ENCODE data around the gene KRT33B.
"Not testable (repeated sequence)": the region's sequence is repeated elsewhere in the genome, so short reads cannot be mapped to it uniquely, and the experiment has no call there.

The KRT33B gene

DNA sequence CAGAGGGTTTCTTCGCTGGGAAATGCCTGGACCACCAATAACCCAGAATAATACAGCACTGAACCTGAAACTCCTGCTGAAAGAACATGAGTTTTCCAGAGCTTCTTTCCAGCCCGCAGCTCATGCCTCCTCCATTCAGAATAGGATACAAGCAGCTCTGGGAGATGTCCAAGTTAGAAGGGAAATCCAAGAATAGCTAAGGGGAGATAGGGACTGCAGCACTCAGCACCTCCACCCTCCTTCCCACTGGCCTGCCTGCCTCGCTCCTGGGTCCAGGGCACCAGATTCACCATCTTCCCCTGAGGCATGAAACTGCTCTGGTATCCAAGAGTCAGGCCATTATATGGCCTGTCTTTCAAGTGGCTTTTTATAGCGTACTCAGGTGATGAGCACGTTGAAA, 23.7 kb upstream of the KRT33B start:
- no peak for DNase-seq

GRCh38 chr17:41392278-41392677, 22.7 kb upstream of the KRT33B start:
- no peak for DNase-seq

DNA sequence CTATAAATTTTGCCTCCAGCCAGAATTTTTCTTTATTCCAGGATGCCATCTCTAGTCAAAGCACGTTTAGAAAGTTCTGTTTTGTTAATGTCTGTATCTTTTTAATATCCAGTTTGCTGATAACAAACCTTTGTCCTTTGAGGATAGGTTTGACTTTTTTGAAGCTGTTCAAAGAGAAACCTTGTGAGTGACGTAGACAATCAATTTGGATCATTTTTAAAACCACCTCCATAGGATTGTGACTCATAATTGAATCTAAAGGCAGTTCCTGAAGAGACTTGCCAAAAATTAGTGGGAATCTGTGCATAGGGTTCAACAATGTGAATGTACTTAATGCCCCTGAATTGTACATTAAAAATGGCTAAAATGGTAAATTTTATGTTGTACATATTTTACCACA, 21.9 kb upstream of the KRT33B start:
- no peak for DNase-seq

DNA sequence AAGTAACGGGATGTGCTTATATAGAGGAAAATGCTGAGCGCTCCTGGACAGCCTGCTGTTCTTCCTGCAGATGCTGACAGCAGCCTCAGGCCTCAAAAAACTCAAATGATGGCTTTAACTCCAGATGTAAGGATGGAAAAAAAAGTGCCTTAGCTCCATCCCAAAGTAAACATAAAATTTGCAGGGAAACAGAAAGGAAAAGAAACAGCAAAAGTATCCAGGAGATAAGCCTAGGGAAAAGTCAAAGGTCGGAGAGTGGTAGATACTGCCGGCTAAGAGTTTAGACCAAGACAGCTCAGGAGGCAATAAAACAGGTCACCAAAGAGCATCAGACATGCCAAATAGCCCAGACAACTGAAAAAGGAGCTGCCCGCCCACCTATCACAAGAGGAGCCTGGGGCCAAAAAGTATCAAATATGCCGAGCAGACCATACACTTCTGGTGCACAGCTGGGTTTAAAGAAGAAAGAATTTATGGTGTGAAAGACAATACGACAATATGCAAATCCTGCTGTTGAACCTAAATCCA, 20.9 kb upstream of the KRT33B start:
- DNase-seq, result no peak

DNA sequence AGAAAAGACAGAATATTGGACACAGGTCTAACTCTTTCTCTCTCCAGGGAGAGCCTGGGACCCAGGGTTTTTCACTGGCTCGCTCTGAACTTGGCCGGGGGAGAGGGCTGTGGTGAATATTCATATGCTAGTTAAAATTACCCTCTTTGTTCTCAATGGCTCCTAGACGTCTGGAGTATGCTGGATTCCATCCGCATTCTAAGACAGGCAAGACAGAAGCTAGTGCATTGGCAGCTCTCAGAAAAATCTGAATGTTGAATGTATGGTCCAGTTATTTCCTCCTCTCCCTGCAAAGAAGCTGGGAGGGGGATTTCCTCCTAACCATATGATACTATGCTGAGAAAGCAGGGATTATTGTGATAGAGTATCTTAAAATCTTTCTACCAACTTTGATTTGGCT, 18.1 kb upstream of the KRT33B start:
- no peak for DNase-seq

DNA sequence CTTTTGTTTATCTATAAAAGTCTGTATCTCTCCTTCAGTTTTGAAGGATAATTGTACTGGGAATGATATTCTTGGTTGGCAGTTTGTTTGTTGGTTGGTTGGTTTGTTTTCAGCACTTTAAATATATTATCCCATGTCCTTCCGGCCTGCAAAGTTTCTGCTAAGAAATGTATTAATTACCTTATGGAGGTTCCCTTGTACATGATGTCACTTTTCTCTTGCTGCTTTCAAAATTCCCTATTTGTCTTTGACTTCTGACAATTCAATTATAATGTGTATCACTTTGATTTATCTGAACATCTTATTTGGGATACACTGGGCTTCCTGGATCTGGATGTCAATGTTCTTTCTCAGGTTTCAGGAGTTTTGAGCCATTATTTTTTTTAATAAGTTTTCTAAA, 16.6 kb upstream of the KRT33B start:
- no peak for DNase-seq

DNA sequence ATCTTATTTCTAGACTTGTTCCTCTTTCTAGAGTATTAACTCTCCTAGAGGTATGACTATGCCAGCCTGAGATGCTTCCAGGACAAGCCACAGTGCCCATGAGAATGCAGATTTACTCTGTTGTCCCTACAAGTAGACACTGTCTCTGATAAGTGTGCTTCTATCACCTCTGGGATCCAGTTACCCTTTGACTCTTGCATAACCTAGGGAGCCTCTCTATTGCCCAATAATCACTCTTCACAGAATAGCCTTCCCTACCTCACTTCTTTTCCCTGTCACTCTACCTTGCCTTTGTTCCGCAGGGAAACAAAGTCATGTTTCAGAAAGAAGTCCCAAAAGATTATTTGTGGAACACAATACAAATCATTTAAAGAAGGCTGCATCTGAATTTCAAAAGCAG, 14.1 kb upstream of the KRT33B start:
- DNase-seq, result no peak

DNA sequence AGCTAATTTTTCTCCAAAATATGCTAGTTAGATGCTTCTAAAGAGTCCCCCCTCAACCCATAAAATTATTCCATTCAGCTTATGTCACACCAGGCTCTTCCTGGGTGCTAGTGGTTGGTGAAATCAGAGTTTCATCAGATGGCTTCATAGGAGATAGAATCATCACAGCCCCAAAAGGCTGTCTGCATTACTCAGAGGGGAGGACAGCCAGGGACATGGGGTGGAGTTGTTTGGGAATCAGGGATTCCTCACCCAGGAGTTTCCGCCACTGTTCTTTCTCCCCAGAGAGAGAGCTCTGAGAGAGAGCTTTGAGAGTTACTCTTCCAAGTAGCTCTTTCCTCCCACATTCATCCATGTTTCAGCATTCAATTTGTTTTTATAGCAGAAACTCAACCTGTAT, 12.8 kb upstream of the KRT33B start:
- DNase-seq, result no peak

- not testable (repeated sequence) for DNase-seq
Measured at GRCh38 chr17:41381943-41382342, 12.3 kb upstream of the KRT33B start, which contains the start of gene KRT34. Gene KRT34 (minus strand): TSS chr17:41382306. CDS start chr17:41382246, 60 bp downstream.

GRCh38 chr17:41380091-41380490, 10.5 kb upstream of the KRT33B start:
- not testable (repeated sequence) for DNase-seq

DNA sequence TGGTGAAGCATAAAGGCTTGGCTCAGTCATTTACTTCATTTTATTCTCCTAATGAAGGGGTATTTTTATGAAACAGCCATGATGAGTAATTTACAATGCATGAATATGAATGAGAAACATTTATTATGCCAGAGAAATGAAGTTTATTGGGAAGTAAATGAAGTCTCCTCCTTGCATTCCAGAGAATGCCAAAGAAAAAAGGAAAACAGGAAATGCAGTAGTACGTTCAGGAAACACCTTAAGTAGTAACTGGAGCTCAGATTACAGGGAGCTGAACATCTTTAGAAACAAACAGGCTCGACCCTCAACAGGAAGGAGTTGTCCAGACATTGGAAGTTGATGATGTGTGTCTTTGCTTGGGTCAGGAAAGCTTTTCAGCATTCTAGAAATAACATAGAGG, 7.9 kb upstream of the KRT33B start:
- DNase-seq, result no peak

GRCh38 chr17:41369023-41369422, 590 bp downstream of the KRT33B start:
- DNase-seq, result no peak

DNA sequence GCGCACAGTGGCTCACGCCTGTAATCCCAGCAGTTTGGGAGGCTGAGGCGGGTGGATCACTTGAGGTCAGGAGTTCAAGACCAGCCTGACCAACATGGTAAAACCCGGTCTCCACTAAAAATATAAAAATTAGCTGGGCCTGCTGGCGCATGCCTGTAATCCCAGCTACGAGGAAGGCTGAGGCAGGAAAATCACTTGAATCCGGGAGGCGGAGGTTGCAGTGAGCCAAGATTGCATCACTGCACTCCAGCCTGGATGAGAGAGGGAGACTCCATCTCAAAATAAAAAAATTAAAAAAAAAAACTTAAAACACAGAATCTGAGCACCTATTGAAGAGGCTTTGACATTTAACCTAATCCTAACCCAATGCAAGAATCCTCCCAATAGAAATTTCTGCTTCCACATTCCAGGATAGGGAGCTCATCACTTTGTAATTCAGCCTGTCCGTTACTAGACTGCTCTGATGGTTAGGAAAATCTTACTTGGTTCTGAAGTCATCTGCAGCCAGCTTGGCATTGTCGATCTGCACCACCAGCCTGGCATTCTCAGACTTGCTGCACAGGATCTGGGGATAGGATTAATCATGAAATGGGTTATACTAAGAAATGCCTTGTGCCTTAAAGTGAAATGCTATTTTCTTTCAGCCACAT, 2.1 kb downstream of the KRT33B start:
- DNase-seq, result no peak

GRCh38 chr17:41366070-41366469, 3.5 kb downstream of the KRT33B start:
- DNase-seq, result no peak

- no peak for DNase-seq
Measured at GRCh38 chr17:41363881-41364280, 5.7 kb downstream of the KRT33B start.

DNA sequence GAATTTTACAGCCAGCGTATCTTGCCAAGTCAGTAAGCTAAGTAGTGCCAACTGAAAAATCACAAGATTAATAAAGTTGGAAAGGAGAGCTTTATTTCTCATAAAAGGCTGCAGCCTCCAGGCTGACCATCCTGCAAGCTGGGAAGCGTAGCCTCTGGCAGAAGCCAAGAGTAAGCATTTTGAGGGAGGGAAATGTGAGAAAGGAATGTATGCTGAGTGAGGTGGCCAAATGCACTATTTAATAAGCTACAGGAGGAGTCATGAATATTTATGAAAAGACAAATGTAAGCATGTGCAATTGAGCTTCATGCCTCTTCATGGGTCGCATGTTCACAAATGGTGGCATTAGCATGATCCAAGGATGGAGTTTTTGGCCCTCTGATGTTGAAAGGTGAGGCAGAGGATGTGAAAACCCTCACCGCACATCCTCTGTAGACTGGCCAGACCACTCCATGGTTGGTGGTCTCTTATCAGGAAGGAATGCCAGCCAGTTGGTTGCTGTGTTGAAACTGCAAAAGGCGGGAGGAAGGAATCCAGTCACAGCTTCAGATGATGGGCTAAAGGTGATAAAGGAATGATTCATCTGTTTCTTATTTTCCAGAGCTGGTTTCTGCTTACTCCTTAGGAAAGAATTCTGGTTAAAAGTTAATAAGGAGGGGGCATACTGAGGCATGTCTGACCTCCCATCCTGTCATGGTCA, 9.2 kb downstream of the KRT33B start:
- no peak for DNase-seq

GRCh38 chr17:41354536-41354935, 15.1 kb downstream of the KRT33B start:
- no peak for DNase-seq

DNA sequence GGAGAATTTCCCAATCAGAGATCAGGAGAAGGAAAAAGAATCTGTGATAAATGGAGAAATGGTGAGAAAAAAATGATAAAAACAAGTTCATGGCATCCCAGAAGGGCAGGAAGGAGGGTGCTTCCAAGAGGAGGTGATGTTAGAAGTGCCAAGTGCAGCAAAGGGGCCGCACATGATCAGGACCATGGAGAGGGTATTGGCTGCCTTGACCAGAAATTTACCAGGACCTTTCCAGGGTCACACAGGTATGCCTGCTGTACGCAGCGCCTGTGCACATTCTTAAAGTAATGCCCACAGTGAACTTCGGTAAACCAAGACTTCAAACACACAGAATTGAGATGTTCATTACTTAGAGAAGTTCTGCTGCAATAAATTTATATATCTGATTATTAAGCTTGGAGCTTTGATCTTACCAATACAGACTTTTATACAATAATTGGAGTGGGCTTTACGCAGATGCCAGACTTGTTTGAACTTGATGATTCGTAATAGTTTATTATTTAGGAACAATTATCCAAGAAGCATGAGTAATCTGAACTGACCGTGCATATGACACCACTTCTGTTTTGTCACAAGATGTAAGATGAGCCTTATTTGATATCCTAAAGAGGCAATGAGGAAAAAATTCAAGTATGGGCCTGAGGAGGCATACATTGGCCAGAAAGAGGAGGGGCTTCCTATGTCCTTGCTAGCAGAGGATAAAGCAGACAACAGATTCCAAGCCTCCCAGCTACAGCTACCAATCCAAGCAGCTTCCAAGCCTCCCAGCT, 16.8 kb downstream of the KRT33B start:
- no peak for DNase-seq

DNA sequence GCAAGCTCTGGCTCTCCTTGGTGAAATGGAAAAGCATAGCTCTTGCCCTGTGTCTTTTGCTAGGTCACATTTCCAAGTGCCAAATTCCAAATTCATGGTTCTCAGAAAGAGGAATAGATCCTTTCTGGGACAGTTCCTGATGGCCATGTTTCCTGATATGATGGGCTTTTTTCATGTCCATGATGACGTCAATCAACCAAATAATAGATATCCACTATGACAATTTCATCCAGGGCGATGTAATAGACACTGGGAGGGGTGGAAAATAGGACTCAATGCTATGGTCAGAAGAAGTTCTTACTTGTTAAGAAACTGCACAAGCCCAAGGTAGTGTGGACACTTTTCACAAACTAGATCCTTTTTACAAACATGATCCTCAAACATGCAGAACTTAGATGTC, 18.4 kb downstream of the KRT33B start:
- no peak for DNase-seq

- DNase-seq, result not testable (repeated sequence)
Measured at GRCh38 chr17:41350381-41350878, 19.2 kb downstream of the KRT33B start, which contains the start of gene KRT33A. Gene KRT33A (minus strand): TSS chr17:41350828. CDS start chr17:41350767, 61 bp downstream.

DNA sequence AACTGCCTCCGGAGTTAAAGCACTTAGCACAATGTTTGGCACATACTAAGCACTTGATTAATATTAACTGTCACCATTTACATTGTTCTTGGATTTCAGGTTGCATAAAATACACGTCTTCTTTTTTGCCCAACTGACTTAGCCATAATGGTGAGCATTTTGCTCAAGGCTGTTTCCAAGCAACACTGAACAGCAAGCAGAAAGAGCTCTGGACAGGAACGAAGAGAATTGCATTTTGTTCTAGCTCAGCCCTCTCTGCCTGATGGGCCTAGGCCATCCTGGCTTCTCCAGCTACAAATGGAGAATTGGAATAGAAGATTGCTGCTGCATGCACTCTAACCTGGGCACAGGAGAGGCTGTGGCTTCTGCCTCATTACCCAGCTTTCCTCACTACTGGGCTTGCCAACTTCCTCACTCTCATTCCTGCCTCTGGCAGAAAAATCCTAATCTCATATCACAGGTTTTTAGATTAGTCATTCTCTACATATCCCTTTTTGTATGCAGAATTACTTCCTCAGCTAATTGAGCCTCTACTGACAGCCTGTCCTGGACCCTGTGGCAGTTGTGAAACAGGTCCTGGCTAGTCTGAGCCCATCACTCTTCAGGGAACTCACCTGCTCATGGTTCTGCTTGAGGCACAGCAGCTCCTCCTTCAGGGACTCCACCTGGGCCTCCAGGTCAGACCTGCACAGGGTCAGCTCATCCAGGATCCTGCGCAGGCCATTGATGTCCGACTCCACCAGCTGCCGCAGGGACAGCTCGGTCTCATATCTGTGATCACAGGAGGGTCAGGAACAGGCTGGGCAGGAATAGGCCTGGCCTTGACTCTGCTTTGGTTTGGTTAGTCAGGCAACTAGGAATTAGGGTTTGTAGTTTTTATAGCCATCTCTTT, 21.5 kb downstream of the KRT33B start:
- no peak for DNase-seq

DNA sequence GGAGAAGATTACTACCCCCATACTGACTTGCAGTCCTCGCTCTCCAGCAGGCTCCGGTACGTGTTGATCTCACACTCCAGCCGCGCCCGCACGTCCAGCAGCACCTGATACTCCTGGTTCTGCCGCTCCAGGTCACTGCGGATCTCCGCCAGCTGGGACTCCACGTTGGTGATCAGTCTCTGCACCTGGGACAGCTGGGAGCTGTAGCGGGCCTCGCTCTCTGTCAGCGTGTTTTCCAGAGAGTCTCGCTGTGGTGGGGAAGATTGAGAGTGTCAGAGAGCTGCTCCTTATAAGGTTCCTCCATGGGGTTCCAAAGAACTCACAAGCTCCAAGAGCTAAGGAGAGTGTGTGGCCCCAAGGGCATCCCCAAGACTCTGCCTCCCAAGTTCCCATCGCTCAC, 23.2 kb downstream of the KRT33B start:
- DNase-seq, result not testable (repeated sequence)

All from NCI-H82 (cell line).